Immature natural killer cell (primary cell): ENCODE results near the gene GPR32. TPM values are rescaled to one million over a fixed set of nuclear protein-coding genes. Genes with fewer than 3 reads are reported as not detected.

Experiments used
- DNase-seq, 3 donors: peaks; one replicate each; pipeline ENCODE4 v3.0.0; 2022; ENCODE audit warnings: mixed read lengths in 1 of 3
- H3K27ac Mint-ChIP-seq, 6 donors: one replicate each; pipeline ENCODE4 v1.8.0; 2020; ENCODE audit warnings: mixed read lengths in 6 of 6, mild to moderate bottlenecking in 5 of 6, inconsistent platforms in 4 of 6, moderate library complexity in 3 of 6
- H3K27me3 Mint-ChIP-seq, 3 donors: one replicate each; pipeline ENCODE4 v1.8.0; 2020 to 2021; ENCODE audit warnings: low read depth in 3 of 3, mild to moderate bottlenecking in 3 of 3, mixed read lengths in 3 of 3, moderate library complexity in 3 of 3, inconsistent platforms in 1 of 3
- H3K36me3 Mint-ChIP-seq, 3 donors: one replicate each; pipeline ENCODE4 v1.8.0; 2020; ENCODE audit warnings: mixed read lengths in 3 of 3, inconsistent platforms in 2 of 3, mild to moderate bottlenecking in 2 of 3
- H3K4me1 Mint-ChIP-seq, 2 donors: one replicate each; pipeline ENCODE4 v1.8.0; 2020; ENCODE audit warnings: inconsistent platforms in 2 of 2, mild to moderate bottlenecking in 2 of 2, mixed read lengths in 2 of 2, moderate library complexity in 1 of 2
- H3K4me3 Mint-ChIP-seq, 5 donors: one replicate each; pipeline ENCODE4 v1.8.0; 2020; ENCODE audit warnings: mild to moderate bottlenecking in 5 of 5, mixed read lengths in 5 of 5, inconsistent platforms in 3 of 5, moderate library complexity in 3 of 5
- H3K9me3 Mint-ChIP-seq, 6 donors: one replicate each; pipeline ENCODE4 v1.8.0; 2020; ENCODE audit warnings: mild to moderate bottlenecking in 6 of 6, mixed read lengths in 6 of 6, inconsistent platforms in 4 of 6, moderate library complexity in 3 of 6
- polyA plus RNA-seq, 3 donors: library from polyadenylated mRNA; unstranded; fragments of 300-500 nt; fragmentation: Illumina TruSeq; gene quantifications; one replicate each; pipeline ENCODE4 v1.2.3, GENCODE V29; 2021

GPR32 gene
- polyA plus RNA-seq, 3 donors from 2014 or later: not detected

DNA sequence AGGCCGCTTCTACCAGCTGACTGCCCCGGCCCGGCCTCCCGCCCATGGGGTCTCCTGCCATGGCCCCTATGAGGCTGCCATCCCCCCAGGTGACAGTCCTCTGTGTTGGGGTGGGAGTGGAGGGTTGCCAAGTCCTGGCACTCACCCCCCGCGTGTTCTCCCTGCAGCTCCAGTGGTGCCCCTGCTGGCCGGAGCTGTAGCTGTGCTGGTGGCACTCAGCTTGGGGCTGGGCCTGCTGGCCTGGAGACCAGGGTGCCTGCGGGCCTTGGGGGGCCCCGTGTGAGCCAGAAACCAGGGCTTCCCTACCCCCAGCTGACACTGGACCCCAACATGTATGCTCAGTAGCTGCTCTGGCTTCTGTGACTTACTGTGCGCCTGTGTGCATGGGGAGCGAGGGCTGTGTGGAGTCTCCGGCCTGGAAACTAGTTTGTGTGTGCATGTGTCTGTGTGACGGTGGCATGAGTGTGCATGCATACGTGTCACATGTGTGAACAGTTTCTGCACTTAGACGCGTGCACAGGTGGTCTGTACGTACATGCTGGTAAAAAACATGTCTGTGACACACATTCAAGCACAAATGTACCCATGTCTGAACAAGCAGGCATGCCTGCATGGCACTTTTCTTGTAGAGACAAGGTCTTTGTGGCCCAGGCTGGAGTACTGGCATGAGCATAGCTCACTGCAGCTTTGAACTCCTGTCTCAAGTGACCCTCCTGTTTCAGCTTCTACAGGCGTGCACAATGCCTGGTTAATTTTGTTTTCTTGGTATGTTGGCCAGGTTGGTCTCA, 24.8 kb downstream of the GPR32 start:
- peak overlapping the region in 1 of 6 donors; percentile 65 for H3K27ac Mint-ChIP-seq
- no peaks in the 10 kb centered on the region for H3K36me3 Mint-ChIP-seq
- no peaks in the 10 kb centered on the region for H3K9me3 Mint-ChIP-seq
- no peaks in the 10 kb centered on the region for H3K4me1 Mint-ChIP-seq
- H3K27me3 Mint-ChIP-seq: peaks cover 4 to 5% (median 5%) of the 10 kb centered on the region in 3 donors
- no peak for DNase-seq
- H3K4me3 Mint-ChIP-seq: no peak overlapping the region

DNA sequence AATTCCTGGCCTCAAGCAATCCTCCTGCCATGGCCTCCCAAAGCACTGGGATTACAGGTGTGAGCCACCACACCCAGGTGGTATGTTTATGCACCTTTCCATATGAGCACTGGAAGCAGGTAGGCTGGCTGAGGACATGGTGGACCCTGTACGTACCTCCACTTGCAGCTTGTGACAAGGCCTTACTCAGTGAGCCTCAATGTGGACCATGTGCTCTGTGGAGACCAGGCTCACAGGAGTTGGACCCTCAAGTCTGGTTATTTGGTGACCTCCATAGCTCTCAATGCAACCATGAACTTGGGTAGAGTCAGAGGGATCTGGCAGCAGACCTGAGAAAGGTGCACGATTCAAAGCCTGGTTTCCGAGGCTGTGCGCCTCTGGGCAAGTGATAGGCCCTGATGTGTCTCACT, 25.4 kb downstream of the GPR32 start:
- no peak overlapping the region for H3K27ac Mint-ChIP-seq

DNA sequence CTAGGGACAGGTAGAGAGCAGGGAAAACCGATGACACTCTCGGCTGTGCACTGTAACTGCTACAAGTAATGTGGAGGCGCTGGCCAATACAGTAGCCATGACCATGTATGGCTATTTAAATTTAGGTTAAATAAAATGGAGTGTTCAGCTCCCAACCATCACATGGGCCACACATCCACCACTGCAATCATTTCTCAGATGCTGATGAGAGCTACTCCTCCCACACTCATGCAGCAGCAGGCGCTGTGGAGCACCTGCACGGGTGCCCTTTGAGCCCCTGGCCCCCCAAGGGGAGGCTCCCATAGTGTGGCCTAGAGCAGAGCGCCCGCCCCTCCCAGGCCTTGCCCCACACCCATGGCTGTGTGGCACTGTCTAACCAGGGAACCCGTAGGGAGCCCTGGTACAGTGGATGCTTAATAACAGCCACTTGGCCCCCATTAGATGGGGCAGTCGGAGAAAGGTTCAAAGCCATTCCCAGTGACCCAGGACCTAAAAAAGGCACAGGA, 25.9 kb downstream of the GPR32 start:
- H3K27me3 Mint-ChIP-seq: peaks cover 3 to 4% (median 3%) of the 10 kb centered on the region in 3 donors
- no peak for DNase-seq
- peaks cover 0 to 4% of the 10 kb centered on the region in 2 donors for H3K4me1 Mint-ChIP-seq
- peaks cover 4 to 7% (median 5%) of the 10 kb centered on the region in 3 donors for H3K36me3 Mint-ChIP-seq
- H3K27ac Mint-ChIP-seq: no peak overlapping the region
- no peaks in the 10 kb centered on the region for H3K9me3 Mint-ChIP-seq
- no peak overlapping the region for H3K4me3 Mint-ChIP-seq

More for the DNA sequence above, 25.4 kb downstream of the GPR32 start:
- H3K4me3 Mint-ChIP-seq: no peak overlapping the region
- no peaks in the 10 kb centered on the region for H3K9me3 Mint-ChIP-seq
- DNase-seq: no peak
- peaks cover 4 to 5% (median 5%) of the 10 kb centered on the region in 3 donors for H3K27me3 Mint-ChIP-seq
- H3K4me1 Mint-ChIP-seq: no peaks in the 10 kb centered on the region
- H3K36me3 Mint-ChIP-seq: peaks cover 0 to 3% (median 0%) of the 10 kb centered on the region in 3 donors

DNA sequence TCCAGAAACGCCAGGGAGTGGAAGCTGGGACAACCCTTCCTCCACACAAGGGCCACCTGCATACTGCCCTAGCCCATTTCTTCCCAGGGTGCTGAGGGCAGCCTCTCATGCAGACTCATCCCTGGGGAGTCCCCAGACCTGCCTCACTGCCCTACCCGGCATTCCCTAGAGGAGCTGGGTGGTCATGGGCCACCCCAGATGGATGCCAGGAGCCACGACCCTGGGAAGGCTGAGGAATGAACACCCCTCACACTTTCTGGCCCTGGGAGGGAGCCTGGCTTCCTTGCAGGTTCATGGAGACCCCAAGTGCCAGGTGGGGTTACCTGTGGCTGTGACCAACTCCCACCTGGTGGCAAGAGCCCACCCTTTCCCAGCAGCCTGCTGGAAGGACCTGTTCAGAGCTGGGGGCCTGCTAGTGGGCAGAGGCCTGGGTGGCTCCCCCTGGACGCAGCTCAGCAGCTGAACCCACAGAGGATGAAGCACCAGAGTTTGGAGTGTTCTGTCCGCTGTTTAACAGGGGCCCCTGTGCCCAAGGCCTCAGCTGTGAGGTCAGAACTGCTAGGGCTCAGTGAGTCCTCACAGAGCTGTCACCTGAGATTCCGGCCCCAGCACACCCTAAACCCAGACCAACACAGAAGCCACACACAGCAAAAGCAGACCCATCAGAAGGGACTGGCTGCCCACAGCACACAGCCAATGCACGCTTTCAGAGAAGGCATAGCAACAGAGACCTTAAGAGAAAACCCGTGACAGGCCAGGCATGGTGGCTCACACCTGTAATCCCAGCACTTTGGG, 26.6 kb downstream of the GPR32 start:
- H3K27me3 Mint-ChIP-seq: peaks cover 3% of the 10 kb centered on the region in 3 donors
- H3K27ac Mint-ChIP-seq: no peak overlapping the region
- H3K4me1 Mint-ChIP-seq: peaks cover 0 to 6% of the 10 kb centered on the region in 2 donors
- peaks cover 5 to 7% (median 5%) of the 10 kb centered on the region in 3 donors for H3K36me3 Mint-ChIP-seq
- no peaks in the 10 kb centered on the region for H3K9me3 Mint-ChIP-seq
- no peak for DNase-seq
- no peak overlapping the region for H3K4me3 Mint-ChIP-seq

DNA sequence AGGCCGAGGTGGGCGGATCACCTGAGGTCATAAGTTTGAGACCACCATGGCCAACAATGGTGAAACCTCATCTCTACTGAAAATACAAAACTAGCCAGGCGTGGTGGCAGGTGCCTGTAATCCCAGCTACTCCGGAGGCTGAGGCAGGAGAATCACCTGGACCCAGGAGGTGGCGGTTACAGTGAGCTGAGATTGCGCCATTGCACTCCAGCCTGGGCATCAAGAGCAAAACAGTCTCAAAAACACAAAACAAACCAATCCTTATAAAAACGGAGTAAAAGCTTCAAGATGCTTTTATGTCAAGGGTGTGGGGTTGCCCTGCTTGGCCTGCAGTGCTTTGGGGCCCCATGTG, 27.1 kb downstream of the GPR32 start:
- Mint-ChIP-seq H3K4me1 (peaks cover 2 to 6% of the 10 kb centered on the region in 2 donors), H3K27me3 (peaks cover under 1 to 3% (median 3%) of the 10 kb centered on the region in 3 donors), H3K4me3 (no peak overlapping the region), H3K36me3 (peaks cover 5 to 7% (median 5%) of the 10 kb centered on the region in 3 donors), H3K27ac (no peak overlapping the region), H3K9me3 (no peaks in the 10 kb centered on the region)
- DNase-seq: no peak

DNA sequence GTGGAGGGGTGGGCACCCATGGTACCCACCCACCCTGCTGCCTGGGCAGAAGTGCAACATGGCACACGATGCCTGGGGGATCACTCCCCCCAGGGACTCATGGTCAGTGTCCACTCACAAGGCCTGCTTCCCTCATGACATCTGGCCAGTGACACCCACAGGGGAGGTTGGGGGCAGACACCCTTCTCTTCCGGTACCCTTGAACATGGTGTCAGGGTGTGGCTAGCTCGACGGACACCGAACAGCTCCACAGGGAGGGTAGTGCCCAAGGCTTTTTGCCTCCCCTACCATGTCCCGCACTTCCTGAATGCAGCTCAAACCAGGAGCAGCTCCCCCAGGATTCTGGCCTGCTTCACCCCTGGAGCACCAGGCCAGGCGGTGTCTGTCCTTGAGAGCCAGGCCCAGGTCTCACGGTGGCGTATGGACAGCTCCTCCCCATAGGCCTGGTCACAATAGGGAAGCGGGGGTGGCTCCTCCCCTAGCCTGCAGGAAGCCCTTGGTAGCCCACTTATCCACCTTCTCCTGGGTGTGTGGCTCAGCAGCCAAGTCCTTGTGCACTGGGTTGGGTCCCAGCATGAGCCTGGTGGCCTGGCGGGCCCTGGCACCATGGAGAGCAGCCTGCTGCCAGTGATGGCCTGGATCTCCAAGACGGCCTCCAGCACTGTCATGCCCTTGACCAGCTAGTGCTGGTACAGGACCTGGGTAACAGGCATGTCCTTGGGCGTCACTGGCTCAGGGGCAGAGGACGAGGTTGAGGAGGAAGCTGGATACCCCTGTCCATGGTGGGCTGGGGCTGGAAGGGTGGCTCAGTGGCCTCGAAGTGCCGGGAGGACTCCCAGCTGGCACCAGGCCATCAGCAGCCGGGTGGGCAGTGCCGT, 27.8 kb downstream of the GPR32 start:
- Mint-ChIP-seq H3K36me3 (peaks cover 5 to 7% (median 5%) of the 10 kb centered on the region in 3 donors), H3K27ac (no peak overlapping the region), H3K4me3 (no peak overlapping the region), H3K4me1 (peaks cover 5 to 11% of the 10 kb centered on the region in 2 donors), H3K27me3 (peaks cover 0 to 3% (median 3%) of the 10 kb centered on the region in 3 donors), H3K9me3 (no peaks in the 10 kb centered on the region)
- no peak for DNase-seq

DNA sequence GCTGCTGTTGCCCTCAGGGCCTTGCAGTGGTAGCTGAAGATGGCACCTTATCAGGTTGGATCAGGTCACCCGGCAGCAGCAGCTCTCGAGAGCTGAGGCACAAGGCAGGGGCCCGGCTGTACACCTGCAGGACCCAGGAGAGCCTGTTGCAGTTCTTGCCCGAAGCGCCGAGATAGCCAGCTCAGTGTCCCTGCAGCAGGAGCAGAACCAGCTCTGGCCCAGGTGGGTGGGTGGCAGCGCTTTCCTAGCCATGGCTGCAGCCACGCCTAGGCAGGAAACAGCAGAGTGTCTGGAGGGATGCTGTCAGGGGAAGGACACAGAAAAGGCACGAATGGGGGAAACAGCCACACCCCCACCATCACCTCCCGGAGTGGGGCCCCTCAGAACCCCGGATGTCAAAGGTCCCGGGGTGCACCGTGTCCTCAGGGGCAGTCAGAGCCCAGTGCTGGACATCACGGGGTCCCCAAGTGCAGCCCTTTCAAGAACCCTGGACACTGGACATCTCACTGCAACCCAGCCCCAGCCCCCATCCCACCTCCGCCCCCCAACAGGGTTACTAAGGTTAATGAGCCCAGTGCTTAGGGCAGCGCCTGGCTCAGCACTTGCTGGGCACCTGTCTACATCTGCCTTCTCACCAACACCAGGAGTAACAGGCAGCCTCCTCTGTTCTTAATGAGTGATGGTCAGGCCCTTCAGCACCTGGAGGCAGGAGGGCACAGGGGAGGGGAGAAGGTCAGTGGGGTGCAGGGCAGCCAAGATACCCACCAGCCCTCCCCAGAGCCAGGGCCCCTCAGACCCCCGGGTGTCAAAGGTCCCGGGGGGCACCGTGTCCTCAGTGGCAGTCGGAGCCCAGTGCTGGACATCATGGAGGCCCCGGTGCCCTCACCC, 28.6 kb downstream of the GPR32 start:
- H3K27ac Mint-ChIP-seq: no peak overlapping the region
- H3K4me3 Mint-ChIP-seq: no peak overlapping the region
- H3K27me3 Mint-ChIP-seq: peaks cover 2 to 6% (median 3%) of the 10 kb centered on the region in 3 donors
- H3K4me1 Mint-ChIP-seq: peaks cover 13 to 20% of the 10 kb centered on the region in 2 donors
- no peak for DNase-seq
- peaks cover 5 to 7% (median 5%) of the 10 kb centered on the region in 3 donors for H3K36me3 Mint-ChIP-seq
- H3K9me3 Mint-ChIP-seq: no peaks in the 10 kb centered on the region

DNA sequence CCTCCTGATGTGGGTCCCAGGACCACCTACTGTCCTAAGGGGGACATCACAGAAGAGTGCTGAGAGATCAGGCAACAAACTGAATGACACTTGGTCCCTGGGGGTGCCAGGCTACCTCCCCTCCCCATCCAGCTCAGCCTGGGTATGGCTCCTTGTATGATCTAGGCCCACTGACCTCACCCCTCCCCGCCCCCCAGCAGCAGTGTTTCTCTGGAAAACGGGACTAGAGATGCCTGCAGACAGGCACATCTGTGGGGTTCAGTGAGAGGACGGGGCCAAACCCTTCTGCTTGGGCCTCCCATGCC, 29.2 kb downstream of the GPR32 start:
- H3K4me1 Mint-ChIP-seq: peaks cover 16 to 26% of the 10 kb centered on the region in 2 donors
- no peak overlapping the region for H3K4me3 Mint-ChIP-seq
- peaks cover 6 to 9% (median 6%) of the 10 kb centered on the region in 3 donors for H3K27me3 Mint-ChIP-seq
- peaks cover 5 to 7% (median 5%) of the 10 kb centered on the region in 3 donors for H3K36me3 Mint-ChIP-seq
- H3K27ac Mint-ChIP-seq: no peak overlapping the region
- H3K9me3 Mint-ChIP-seq: no peaks in the 10 kb centered on the region
- DNase-seq: no peak

DNA sequence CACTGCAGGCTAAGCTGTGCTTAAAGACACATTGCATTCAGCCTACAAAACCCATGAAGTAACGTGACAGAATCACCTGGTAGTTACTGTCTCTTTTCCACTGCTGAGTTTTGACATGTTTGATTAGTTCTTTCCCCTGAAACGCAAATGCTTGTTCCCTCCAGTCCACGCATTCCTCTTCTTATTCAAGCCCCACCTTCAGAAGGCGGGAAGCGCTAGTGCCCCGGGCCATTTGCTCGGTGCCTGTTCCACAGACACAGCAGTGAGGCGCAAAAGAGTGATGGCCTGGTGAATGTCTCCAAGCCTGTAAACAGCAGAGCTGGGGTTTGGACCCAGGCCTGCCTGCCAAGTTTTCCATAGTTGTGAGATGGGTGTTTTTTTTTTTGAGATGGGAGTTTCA, 30.8 kb downstream of the GPR32 start:
- peaks cover 26 to 42% of the 10 kb centered on the region in 2 donors for H3K4me1 Mint-ChIP-seq
- no peak overlapping the region for H3K27ac Mint-ChIP-seq
- no peak for DNase-seq
- H3K4me3 Mint-ChIP-seq: peak overlapping the region in 1 of 5 donors; percentile 1
- no peaks in the 10 kb centered on the region for H3K9me3 Mint-ChIP-seq
- H3K27me3 Mint-ChIP-seq: peaks cover 5 to 11% (median 11%) of the 10 kb centered on the region in 3 donors
- peaks cover 5 to 7% (median 5%) of the 10 kb centered on the region in 3 donors for H3K36me3 Mint-ChIP-seq

DNA sequence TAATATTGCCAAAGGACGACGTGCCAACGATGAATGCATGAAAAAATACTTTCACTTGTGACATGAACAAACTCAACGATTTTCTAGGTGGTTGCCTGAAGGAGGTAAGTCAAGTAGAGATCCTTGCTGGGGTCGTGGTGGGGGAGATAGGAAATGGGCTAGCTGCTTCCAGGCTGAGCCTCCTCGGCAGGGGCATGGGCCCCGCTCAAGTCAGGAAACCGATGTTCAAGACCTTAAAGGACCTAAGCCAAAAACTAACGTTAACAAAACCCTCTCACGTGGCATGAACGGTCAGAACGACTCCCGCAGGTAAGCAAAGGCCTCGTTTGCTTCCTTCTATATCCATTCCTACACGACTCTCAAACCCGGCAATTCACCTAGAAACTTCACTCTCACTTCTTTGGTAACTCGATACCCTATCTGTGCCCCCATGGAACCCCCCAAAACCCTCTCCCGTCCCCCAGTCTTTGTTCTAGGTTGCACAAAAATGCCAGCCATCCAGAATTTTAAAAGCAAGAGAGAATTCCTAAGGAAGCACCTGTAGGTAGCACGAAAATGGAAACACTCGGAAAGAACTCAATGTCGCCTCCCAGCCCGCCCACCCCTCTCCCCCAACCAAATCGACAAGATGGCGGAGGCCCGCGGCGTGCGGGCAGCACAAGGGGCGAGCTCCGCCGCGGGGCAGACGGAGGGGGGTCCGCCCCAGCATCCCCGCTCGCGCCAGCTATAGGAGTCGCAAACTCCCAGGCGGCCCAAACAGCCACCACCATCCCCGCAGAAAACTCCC, 33.6 kb downstream of the GPR32 start:
- Mint-ChIP-seq H3K36me3 (peaks cover 5 to 7% (median 5%) of the 10 kb centered on the region in 3 donors), H3K4me3 (peak overlapping the region; percentile 96 to 100 (median 99)), H3K27me3 (peaks cover 6 to 14% (median 13%) of the 10 kb centered on the region in 3 donors), H3K9me3 (no peaks in the 10 kb centered on the region), H3K4me1 (peaks cover 26 to 46% of the 10 kb centered on the region in 2 donors), H3K27ac (peak overlapping the region; percentile 97 to 100 (median 100))
- no peak for DNase-seq

DNA sequence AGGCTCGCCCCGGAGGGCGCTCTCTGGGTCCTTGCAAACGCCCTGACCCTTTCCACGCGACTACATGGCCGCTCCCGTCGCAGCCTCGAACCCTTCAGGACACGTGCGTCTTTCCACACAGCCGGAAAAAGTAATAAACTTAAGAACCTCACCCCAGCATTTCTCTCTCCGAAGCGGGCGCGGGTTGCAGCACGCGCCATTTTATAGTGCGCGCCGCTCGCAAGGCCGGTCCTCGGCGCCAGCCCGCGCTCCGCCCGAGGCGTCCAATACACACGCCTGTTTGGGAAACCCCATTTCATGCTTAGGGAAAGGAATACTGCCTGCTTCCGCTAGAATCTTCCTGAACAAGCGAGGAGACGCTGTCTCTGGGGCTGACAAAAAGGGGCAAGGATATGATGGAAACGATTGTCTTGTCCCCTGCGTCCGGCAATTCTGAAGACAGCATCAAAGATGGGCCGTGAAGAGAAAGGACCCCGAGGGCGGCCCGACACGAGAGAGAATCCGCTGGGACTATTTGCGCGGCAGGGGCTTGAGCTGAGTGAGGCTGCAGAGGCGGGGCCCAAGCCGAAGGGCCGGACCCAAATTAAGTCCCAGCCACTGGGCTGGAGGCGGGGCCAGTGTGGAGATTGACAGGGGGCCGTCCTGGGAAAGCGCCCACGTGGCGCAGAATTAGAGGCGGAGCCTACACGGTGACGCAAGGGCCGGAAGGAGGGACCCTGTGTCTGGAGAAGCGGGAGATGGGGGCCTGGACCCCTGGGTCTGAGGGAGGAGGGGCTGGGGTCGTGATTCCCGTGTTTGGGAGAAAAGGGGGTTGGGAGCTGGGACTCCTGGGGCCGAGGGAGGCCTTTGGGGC, 34.4 kb downstream of the GPR32 start:
- Mint-ChIP-seq H3K27me3 (peaks cover 6 to 14% (median 13%) of the 10 kb centered on the region in 3 donors), H3K4me1 (peaks cover 26 to 46% of the 10 kb centered on the region in 2 donors), H3K9me3 (no peaks in the 10 kb centered on the region), H3K36me3 (peaks cover 5 to 7% (median 5%) of the 10 kb centered on the region in 3 donors), H3K4me3 (peak overlapping the region; percentile 96 to 100 (median 99)), H3K27ac (peak overlapping the region; percentile 97 to 100 (median 100))
- DNase-seq: peak; percentile 99
